Measurements from ENCODE around the gene RNU6-7. TPM values are rescaled to one million over a fixed set of nuclear protein-coding genes. Genes with fewer than 3 reads are reported as not detected.
A peak's percentile ranks its signal among the peaks of the same experiment; 100 is the strongest.

Gene RNU6-7
- total RNA-seq, 2 experiments from 2014 or later: not detected

DNA sequence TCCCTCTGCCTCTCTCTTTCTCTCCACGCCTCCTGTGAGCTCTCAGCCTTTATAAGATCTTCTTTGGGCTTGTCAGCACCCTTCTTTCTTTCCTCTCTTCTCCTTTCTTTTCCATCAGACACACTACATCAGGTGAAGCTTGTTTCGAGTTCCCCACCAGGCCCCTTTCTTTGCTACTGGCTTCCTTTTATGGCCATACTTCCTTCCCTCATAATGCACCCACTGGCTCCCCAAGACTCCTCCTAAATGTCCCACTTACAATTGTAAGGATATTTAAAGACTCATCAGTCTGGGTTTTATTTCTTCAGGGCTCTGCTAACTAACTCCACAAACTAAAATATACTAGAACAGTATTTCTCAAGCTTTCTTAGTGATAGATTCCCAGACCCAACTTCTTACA, 4.7 kb downstream of the RNU6-7 start:
- Mint-ChIP-seq H3K9me3 (no peaks in the 10 kb centered on the region), H3K36me3 (peaks cover 2% of the 10 kb centered on the region), H3K4me3 (no peak overlapping the region), H3K4me1 (ENCODE audit: low read depth) (peaks cover 37% of the 10 kb centered on the region), H3K27ac (no peak overlapping the region), H3K27me3 (peaks cover 4% of the 10 kb centered on the region)
- CTCF ChIA-PET: interaction anchor here (1.0 to 1.6 kb wide), 4 partner anchors 45 to 135 kb away, joined by 3 to 4 read pairs (median 4); no protein-coding TSS in a partner anchor
- POLR2A ChIA-PET: no interaction called here
- intact Hi-C loops (cut with micrococcal nuclease): loop anchor here (10.0 kb wide), 1 partner anchor 728 kb away; the partner anchor contains the start of gene NPAS3
- DNase-seq: no peak

DNA sequence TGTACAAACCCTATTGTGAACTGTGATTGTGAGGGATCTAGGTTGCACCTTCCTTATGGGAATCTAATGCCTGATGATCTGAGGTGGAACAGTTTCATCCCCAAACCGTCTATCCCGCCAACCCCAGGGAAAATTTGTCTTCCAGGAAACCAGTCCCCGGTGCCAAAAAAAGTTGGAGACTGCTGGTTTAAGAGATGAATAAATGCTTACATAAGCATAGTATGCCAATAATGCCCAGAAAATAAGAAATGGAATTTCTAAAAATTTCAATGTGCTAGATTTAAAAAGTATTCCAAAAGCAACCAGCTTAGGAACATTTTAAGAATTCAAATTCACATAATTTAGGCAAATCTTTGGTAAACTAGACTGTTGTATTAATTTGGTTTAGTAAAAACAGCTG, 6.6 kb downstream of the RNU6-7 start:
- Mint-ChIP-seq H3K27me3 (peaks cover 1% of the 10 kb centered on the region), H3K4me1 (ENCODE audit: low read depth) (peaks cover 24% of the 10 kb centered on the region), H3K4me3 (no peak overlapping the region), H3K36me3 (no peaks in the 10 kb centered on the region), H3K9me3 (no peaks in the 10 kb centered on the region), H3K27ac (no peak overlapping the region)
- DNase-seq: no peak
- ChIA-PET POLR2A (no interaction called here), CTCF (interaction anchor here (1.5 kb wide), 1 partner anchor 43 kb away, joined by 4 read pairs; no protein-coding TSS in a partner anchor)
- intact Hi-C loops (cut with micrococcal nuclease): loop anchor here (10.0 kb wide), 1 partner anchor 726 kb away; the partner anchor contains the start of gene NPAS3

DNA sequence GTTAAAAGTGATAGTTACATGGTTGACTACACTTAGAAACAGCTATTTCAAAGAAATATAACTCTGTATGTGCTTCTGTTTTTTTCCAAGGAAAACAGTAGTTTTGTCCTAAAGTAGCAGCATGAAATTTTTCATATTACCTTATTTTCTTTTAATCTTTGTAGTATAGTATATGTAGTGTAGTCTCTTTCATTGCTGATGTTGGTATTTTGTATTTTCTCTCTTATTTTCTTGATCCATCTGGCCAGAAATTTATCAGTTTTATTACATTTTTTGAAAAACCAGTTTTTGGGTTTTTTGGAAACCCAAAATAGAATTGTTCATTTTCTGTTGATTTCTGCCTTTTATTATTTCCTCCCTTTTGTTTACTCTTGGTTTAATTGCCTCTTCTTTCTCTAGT, 7.6 kb downstream of the RNU6-7 start:
- no peaks in the 10 kb centered on the region for H3K36me3 Mint-ChIP-seq
- H3K4me3 Mint-ChIP-seq: no peak overlapping the region
- ChIA-PET CTCF (interaction anchor here (1.5 kb wide), 1 partner anchor 42 kb away, joined by 4 read pairs; no protein-coding TSS in a partner anchor), POLR2A (no interaction called here)
- H3K4me1 Mint-ChIP-seq (ENCODE audit: low read depth): peaks cover 16% of the 10 kb centered on the region
- no peak for DNase-seq
- peaks cover 1% of the 10 kb centered on the region for H3K27me3 Mint-ChIP-seq
- intact Hi-C loops (cut with micrococcal nuclease): loop anchor here (10.0 kb wide), 1 partner anchor 725 kb away; the partner anchor contains the start of gene NPAS3
- H3K9me3 Mint-ChIP-seq: no peaks in the 10 kb centered on the region
- no peak overlapping the region for H3K27ac Mint-ChIP-seq

DNA sequence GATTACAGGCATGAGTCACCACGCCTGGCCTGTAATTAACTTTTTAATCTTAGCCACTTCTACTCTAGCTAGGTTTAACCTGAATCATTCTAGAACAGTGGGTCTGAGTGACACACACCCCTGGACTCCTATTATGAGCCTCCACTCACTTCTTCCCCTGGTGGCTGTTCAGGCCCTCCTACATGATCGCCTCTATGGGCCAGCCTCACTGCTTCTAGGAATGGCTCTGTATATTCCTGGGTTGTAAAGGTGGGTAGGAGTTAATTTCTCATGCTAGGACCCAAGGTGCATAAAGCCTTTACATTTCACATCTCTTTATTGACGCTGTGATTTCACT, 9.2 kb downstream of the RNU6-7 start:
- POLR2A ChIA-PET: no interaction called here
- H3K27ac Mint-ChIP-seq: no peak overlapping the region
- intact Hi-C loops (cut with micrococcal nuclease): no loop called here
- DNase-seq: no peak
- H3K36me3 Mint-ChIP-seq: no peaks in the 10 kb centered on the region
- H3K4me3 Mint-ChIP-seq: no peak overlapping the region
- CTCF ChIA-PET: interaction anchor here (1.5 kb wide), 1 partner anchor 140 kb away, joined by 3 read pairs; no protein-coding TSS in a partner anchor
- no peaks in the 10 kb centered on the region for H3K9me3 Mint-ChIP-seq
- H3K4me1 Mint-ChIP-seq (ENCODE audit: low read depth): peaks cover 7% of the 10 kb centered on the region
- peaks cover 1% of the 10 kb centered on the region for H3K27me3 Mint-ChIP-seq

- no peaks in the 10 kb centered on the region for H3K4me1 Mint-ChIP-seq (ENCODE audit: low read depth)
- DNase-seq: no peak
- H3K36me3 Mint-ChIP-seq: no peaks in the 10 kb centered on the region
- CTCF ChIA-PET: interaction anchor here (0.7 to 1.5 kb wide), 2 partner anchors 142 to 201 kb away, joined by 3 to 4 read pairs; no protein-coding TSS in a partner anchor
- H3K27me3 Mint-ChIP-seq: peaks cover 1% of the 10 kb centered on the region
- POLR2A ChIA-PET: no interaction called here
- no peaks in the 10 kb centered on the region for H3K9me3 Mint-ChIP-seq
- H3K27ac Mint-ChIP-seq: no peak overlapping the region
- no peak overlapping the region for H3K4me3 Mint-ChIP-seq
- intact Hi-C loops (cut with micrococcal nuclease): no loop called here
Measured at GRCh38 chr14:32212833-32213232, 11.0 kb downstream of the RNU6-7 start.

- H3K27me3 Mint-ChIP-seq: peaks cover 2% of the 10 kb centered on the region
- no peaks in the 10 kb centered on the region for H3K9me3 Mint-ChIP-seq
- POLR2A ChIA-PET: no interaction called here
- no peak for DNase-seq
- no peak overlapping the region for H3K27ac Mint-ChIP-seq
- no peak overlapping the region for H3K4me3 Mint-ChIP-seq
- CTCF ChIA-PET: no interaction called here
- no peaks in the 10 kb centered on the region for H3K4me1 Mint-ChIP-seq (ENCODE audit: low read depth)
- intact Hi-C loops (cut with micrococcal nuclease): no loop called here
- H3K36me3 Mint-ChIP-seq: no peaks in the 10 kb centered on the region
Measured at GRCh38 chr14:32217301-32217700, 15.5 kb downstream of the RNU6-7 start.

DNA sequence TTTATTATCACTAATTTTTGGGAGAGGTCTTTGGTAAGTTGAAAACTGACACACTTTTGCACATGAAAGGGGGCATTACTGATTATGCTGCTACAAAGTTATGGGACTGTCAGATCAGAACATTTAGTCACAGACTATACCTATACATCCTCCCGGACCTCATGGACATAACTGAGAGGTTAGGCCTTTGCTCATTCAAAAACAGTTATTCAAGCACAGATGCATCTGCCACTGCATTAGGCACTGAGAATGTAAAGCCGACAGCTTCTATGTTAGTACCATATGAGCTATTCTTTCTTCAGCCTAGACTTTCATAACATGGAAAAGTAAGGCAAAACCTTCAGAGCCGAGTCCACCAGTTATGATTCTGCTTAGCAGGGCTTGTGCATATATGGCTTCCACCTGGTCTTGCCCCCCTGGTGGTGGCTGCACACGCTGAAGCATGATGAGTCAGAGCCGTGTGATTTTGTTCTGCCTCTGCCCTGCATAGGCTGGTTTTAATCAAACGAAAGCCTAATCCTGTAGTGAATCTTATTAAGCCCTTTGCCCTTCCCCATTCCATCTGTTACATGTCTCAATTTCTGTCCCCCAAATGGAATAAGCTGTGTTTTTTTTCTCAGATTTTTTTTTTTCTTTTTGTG, 23.0 kb downstream of the RNU6-7 start:
- Mint-ChIP-seq H3K4me1 (ENCODE audit: low read depth) (no peaks in the 10 kb centered on the region), H3K27ac (no peak overlapping the region), H3K27me3 (no peaks in the 10 kb centered on the region), H3K9me3 (no peaks in the 10 kb centered on the region), H3K4me3 (no peak overlapping the region), H3K36me3 (no peaks in the 10 kb centered on the region)
- DNase-seq: peak; percentile 34
- POLR2A ChIA-PET: no interaction called here
- intact Hi-C loops (cut with micrococcal nuclease): no loop called here
- CTCF ChIA-PET: interaction anchor here (1.0 to 1.3 kb wide), 2 partner anchors 10 to 30 kb away, joined by 3 to 5 read pairs; no protein-coding TSS in a partner anchor

GRCh38 chr14:32225378-32225920, 23.6 kb downstream of the RNU6-7 start:
- no peak for DNase-seq
- H3K9me3 Mint-ChIP-seq: no peaks in the 10 kb centered on the region
- no peak overlapping the region for H3K4me3 Mint-ChIP-seq
- POLR2A ChIA-PET: no interaction called here
- no peaks in the 10 kb centered on the region for H3K4me1 Mint-ChIP-seq (ENCODE audit: low read depth)
- H3K36me3 Mint-ChIP-seq: no peaks in the 10 kb centered on the region
- H3K27ac Mint-ChIP-seq: no peak overlapping the region
- intact Hi-C loops (cut with micrococcal nuclease): no loop called here
- no peaks in the 10 kb centered on the region for H3K27me3 Mint-ChIP-seq
- CTCF ChIA-PET: interaction anchor here (1.3 kb wide), 1 partner anchor 10 kb away, joined by 5 read pairs; no protein-coding TSS in a partner anchor

GRCh38 chr14:32226056-32226455, 24.2 kb downstream of the RNU6-7 start:
- no peaks in the 10 kb centered on the region for H3K9me3 Mint-ChIP-seq
- intact Hi-C loops (cut with micrococcal nuclease): no loop called here
- no peak overlapping the region for H3K4me3 Mint-ChIP-seq
- no peaks in the 10 kb centered on the region for H3K4me1 Mint-ChIP-seq (ENCODE audit: low read depth)
- H3K27ac Mint-ChIP-seq: no peak overlapping the region
- ChIA-PET CTCF (no interaction called here), POLR2A (no interaction called here)
- no peaks in the 10 kb centered on the region for H3K27me3 Mint-ChIP-seq
- H3K36me3 Mint-ChIP-seq: no peaks in the 10 kb centered on the region
- DNase-seq: no peak

DNA sequence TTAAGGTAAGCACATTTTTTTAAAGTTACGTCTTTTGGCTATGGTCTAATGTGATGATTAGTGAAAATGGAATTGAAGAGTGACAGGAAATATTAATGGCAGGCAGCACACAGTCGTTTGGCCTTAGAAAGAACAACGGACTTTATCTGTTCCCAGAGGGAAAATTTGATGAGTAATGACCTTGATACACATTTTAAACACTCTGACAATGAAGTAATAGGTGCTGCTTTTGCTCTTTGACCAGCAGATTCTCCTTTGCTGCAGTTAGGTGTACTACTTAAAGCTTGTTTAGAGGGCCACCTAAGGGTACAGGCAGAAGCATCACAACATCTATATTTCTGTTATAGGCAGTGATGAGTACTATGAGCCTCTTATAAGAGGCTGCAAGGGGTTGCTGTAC, 28.3 kb downstream of the RNU6-7 start:
- peaks cover 9% of the 10 kb centered on the region for H3K4me1 Mint-ChIP-seq (ENCODE audit: low read depth)
- H3K9me3 Mint-ChIP-seq: no peaks in the 10 kb centered on the region
- H3K27me3 Mint-ChIP-seq: no peaks in the 10 kb centered on the region
- ChIA-PET POLR2A (interaction anchor here (0.5 kb wide), 1 partner anchor 1100 kb away, joined by 3 read pairs; no protein-coding TSS in a partner anchor), CTCF (interaction anchor here (1.1 kb wide), 1 partner anchor 157 kb away, joined by 3 read pairs; no protein-coding TSS in a partner anchor)
- H3K36me3 Mint-ChIP-seq: no peaks in the 10 kb centered on the region
- H3K27ac Mint-ChIP-seq: no peak overlapping the region
- no peak overlapping the region for H3K4me3 Mint-ChIP-seq
- intact Hi-C loops (cut with micrococcal nuclease): no loop called here
- DNase-seq: no peak

DNA sequence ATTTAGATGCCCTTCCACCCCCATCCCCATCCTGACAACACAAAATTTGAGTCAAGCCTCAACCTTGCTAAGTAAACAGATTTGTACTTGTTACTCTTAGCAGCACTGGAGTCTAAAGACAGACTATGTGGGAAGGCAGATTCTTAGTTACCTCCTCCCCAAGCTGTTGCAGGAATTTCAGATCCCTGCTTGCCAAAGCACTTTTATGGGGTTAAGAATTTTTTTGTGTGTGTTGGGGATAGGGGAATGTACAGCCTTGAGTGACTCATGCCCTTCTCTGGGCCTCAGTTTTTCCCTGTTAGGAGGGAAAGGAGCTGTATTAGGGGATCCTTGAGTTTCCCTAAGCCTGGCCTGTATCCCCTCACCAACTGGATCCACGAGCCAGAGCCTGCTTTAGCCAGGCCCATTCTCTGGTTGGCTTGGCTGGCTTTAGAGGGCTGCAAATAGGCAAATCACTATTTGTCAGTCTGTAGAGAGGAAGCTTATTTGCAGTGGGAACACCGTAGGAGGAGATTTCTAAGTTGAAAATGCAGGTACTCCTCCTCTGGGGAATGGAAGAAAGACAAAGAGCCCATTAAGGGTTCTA, 28.9 kb downstream of the RNU6-7 start:
- intact Hi-C loops (cut with micrococcal nuclease): no loop called here
- POLR2A ChIA-PET: interaction anchor here (0.5 kb wide), 1 partner anchor 1100 kb away, joined by 3 read pairs; no protein-coding TSS in a partner anchor
- no peaks in the 10 kb centered on the region for H3K36me3 Mint-ChIP-seq
- no peak overlapping the region for H3K4me3 Mint-ChIP-seq
- H3K27me3 Mint-ChIP-seq: no peaks in the 10 kb centered on the region
- peaks cover 9% of the 10 kb centered on the region for H3K4me1 Mint-ChIP-seq (ENCODE audit: low read depth)
- H3K27ac Mint-ChIP-seq: no peak overlapping the region
- CTCF ChIA-PET: no interaction called here
- H3K9me3 Mint-ChIP-seq: peaks cover under 1% of the 10 kb centered on the region
- no peak for DNase-seq

- ChIA-PET POLR2A (no interaction called here), CTCF (no interaction called here)
- no peak overlapping the region for H3K4me3 Mint-ChIP-seq
- peaks cover 9% of the 10 kb centered on the region for H3K4me1 Mint-ChIP-seq (ENCODE audit: low read depth)
- H3K9me3 Mint-ChIP-seq: peaks cover 2% of the 10 kb centered on the region
- no peak overlapping the region for H3K27ac Mint-ChIP-seq
- H3K27me3 Mint-ChIP-seq: no peaks in the 10 kb centered on the region
- peaks cover 2% of the 10 kb centered on the region for H3K36me3 Mint-ChIP-seq
- no peak for DNase-seq
- intact Hi-C loops (cut with micrococcal nuclease): no loop called here
Measured at GRCh38 chr14:32232481-32232880, 30.6 kb downstream of the RNU6-7 start.
